NCI-H2196 (cell line): ENCODE data around the gene INSRR.

Experiments used
- DNase-seq: peaks from one replicate; lab custom pipeline; 2025; ENCODE audit not compliant: unreplicated experiment; lab: John Stamatoyannopoulos, UW

The INSRR gene

DNA sequence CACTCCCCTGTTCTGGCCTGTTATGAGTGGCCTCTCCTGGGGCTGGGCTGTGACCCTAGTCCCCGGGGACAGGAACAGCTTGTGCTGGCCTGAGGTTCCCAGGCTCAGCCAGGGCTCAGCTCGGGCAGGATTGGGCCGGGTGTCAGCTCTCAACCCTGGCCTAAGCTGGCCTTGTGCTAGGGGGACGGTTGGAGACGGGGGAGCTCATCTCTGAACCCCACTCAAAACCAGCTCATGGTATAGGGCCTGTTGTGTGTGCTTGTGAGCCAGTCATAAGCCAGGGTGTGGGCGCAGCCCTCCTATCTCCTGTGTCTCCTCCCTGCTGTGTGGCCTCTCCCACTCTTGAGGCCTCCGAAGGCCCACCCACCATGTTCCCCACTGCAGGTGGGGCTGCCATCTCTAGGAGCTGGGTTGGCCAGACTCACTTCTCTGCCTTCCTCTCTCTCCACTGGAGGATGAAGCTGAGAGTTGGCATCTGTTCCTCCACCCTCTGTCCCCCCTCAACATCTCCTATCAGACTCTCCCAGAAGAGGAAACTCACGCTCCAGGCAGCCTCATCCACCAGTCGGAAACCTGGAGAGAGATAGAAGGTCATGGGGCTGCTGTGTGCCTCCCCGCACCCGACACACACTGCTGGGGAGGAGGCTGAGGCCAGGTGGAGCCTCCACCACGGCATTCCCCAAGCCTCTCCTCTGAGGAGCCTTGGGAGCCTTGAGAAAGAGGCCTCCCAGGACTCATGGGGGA is 36.0 kb upstream of the INSRR start:
- DNase-seq = no peak

DNA sequence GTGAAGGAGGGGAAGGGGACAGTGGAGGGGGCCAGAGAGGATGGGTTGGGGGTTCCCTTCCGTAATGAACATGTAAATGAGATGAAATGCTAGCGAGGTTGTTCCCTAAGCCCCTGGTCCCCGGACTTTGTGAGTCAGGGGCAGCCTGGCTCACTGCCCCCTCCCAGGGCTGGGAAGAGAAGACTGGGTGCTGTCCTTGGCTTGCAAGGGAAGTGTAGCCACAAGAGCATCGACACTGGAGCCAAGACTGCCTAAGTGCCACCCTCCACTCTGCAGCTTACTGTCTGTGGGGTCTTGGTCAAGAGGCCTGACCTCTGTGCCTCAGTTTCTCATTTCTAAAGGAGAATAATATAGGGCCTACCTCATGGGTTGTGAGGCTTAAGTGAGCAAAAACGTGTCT is 35.1 kb upstream of the INSRR start:
- DNase-seq = no peak

DNA sequence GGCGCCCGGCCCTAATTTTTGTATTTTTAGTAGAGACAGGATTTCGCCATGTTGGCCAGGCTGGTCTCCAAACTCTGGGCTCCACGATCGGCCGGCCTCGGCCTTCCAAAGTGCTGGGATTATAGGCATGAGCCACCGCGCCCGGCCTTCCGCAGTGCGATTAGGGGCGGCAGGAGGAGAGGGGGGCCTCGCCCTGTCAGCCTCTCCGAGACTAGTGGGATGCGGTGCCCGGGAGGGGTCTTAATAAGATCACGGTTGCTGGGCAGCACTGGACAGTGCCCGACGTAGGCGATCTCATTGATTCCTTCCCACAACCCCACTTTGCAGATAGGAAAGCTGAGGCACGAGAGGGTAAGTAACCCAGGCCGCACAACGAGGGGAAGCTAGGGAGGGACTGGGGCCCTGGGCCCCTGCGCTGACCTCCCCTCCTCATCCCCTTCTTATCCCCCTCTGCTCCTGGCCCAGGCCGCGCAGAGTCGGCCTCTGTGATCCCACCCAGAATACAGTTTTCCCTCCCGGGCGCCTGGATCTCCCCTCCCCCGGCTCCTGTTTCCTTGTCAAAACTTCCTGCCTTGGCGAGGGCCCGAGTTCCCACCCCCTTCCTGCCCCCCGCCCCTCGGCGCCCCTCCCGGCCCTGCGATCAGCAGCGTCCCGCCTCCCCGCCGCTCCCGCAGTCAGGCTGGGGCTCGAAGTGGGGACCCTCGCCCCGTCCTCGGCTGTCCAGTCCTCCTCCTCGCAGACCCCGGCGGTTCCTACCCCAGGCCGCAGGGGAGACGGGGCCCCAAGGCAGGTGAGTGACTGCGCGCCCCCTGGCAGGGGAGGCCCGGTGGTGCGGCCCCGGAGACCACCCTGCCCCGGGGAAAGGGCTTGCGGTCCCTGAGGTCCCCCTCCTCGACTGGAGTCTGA is 34.4 kb upstream of the INSRR start, which contains the start of gene PEAR1:
Gene PEAR1, plus strand, starts transcription at position 671 of the 906 bp plus-strand sequence. CDS start 10,209 bp downstream, outside the sequence.
- no peak for DNase-seq

DNA sequence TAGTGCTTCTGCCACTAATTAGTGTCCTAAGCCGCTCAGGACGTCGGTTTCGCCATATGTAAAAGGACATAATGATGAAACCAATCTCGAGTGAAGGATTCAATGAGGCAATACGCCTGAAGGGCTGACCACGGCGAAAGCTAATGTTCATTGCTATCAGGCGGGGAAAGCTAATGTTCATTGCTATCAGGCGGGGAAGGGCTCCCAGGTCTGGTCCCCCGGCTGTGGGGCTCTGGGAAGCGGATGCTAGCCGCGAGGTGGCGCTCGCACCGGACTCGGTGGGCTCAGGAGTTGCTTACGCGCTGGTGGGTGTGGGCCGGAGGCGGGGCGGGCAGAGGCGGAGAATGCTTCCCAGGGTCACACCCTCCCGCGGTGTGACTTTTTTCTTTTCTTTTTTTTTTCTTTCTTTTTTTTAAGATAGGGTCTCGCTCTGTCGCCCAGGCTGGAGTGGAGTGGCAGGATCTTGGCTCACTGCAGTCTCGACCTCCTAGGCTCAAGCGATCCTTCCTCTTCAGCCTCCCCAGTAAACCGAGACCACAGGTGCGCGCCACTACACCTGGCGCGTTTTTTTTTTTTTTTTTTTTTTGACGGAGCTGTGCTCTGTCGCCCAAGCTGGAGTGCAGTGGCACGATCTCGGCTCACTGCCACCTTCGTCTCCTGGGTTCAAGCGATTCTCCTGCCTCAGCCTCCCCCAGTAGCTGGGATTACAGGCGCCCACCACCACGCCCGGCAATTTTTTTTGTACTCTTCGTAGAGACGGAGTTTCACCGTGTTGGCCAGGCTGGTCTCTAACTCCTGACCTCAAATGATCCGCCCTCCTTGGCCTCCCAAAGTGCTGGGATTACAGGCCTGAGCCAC is 33.5 kb upstream of the INSRR start:
- peak; percentile 90 for DNase-seq

DNA sequence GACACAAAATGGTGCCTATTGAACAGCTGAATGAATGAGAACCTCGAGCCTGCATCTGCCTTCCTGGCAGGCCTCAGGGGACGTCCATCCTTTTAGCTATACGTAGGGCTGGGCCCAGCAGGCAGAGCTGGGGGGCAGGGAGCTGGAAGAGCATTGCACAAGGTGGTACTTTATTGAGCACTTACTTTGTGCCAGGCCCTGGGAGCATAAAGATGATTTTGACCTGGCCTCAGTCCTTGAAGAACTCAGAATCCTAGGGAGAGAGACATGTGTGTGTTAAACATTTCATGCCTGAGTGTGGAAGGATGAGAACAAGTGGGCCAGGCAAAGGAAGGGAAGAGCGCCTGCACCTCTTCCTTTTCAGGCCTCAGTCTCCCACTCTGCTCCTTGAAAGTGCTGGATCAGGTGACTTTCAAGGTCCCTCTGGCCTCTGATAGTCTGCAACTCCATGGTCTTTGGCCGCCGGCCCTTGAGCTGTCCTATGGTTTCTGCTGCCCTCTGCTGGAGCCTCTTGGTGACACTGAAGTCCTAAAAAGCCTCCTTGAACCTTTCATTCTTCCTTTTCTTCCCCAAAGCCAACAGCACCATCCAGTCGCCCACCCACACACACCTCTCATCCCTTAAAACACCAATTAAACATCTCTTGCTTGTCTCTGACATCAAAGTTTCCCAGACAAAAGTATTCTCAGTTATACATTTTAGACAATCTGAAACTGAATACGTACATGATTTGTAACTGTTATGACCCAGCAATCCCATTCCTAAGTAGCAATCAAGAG is 31.1 kb upstream of the INSRR start:
- peak; percentile 90 for DNase-seq

DNA sequence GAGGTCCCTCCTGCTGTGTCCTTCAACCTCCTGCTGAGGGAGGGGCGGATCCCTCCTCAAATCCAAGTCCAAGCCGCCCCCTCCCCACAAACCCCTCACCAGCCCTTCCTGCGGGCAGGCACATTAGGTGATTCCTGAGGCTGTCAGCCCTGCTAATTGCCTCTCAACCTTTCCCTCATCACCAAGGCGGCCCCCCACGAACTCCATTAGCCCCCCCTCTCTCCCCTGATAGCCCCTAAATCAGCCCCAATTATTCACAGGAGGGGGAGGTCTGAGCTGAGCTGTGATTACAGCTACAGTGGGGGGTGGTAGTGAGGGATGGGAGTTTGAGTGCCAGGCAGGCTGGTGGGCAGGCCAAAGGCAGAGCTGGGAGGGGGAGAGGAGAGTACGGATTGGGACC is 28.8 kb upstream of the INSRR start:
- no peak for DNase-seq

DNA sequence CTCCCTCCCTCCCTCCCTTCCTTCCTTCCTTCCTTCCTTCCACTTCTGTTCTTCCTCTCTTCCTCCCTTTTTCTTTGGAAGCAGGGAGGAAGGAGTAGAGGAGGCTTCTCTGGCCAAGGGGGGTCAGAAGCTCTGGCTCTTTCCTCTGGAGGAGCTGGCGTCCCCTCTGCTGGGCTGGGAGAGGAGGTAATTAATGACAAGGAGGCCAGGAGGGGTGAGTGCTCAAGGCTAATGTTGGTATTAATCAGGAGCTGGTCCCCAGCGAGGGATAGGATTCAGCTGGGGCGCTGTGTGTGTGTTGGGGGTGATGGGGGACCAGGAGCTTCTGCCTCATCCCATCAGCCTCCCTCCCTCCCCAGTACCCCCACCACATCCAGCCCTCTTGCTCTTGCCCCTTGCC is 28.4 kb upstream of the INSRR start:
- no peak for DNase-seq

DNA sequence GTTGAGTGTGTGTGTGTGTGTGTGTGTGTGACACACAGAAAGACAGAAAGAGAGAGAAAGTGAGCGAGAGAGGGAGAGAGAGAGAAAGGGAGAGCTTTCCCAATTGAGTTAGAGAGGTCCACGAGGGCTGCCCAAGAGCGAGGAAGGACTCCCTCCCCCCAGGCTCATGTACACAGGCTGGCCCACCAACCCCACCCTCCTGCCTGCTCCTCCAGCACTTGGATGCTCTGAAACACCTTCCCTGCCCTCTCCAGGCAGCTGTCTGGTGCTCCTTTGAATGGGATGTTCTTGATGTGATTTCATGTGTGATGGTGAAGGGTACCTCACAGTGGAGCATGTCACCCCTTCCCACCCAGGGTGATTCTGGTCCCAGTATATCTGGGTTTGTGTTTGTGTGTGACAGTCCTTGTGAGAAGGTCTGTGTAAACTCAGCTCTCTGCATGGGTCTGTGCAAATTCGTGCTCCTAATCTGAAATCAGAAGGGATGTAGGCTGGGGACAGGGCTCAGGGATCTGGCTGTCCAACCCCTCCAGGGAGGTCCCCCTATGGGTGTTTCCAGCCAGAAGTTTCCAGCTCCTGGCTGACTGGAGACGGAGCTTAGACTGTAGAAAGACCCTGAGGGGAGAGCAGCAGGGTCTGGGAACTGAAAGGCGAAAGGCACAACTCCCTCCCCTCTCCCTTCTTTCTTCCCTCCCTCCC is 27.8 kb upstream of the INSRR start:
- no peak for DNase-seq

DNA sequence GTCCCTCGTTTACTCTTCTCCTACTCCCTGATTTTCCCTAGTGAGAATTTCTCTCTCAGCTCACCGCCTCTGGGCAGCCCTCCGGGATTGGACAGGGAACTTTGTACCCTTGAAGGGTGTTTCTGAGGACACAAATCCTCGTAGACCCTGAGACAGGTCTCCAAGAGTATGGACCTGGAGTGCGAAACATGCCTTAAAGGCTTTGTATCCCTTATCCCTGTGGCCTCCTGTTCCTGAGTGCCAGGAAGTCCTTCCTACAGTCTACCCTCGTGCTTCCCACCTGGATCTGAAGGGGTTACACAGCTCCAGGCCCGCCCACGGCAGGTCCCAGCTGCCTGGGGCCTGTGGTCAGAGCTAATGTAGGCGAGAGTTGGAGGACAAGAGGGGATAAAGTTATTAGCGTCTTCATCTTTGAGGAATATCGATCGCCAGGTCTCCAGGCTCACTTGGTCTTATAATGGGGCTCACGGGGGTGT is 27.0 kb upstream of the INSRR start:
- DNase-seq = no peak

DNA sequence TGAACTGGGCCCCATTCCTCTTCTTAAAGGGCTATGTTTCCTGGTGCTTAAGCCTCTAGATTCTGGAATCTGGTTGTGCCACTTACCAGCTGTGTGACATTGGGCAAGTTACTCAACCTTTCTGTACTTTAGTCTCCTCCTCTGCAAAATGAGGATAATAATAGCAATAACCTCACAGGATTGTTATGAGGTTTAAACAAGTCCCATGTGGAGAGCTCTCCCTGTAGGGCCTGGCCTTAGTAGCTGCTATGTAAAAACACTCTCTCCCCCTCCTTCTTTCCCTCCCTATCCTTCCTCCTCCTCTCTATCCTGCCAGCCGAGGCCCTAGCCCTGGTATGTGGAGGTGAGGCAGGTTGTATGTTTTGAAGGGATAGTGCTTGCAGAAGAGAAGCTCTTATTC is 26.4 kb upstream of the INSRR start:
- no peak for DNase-seq

DNA sequence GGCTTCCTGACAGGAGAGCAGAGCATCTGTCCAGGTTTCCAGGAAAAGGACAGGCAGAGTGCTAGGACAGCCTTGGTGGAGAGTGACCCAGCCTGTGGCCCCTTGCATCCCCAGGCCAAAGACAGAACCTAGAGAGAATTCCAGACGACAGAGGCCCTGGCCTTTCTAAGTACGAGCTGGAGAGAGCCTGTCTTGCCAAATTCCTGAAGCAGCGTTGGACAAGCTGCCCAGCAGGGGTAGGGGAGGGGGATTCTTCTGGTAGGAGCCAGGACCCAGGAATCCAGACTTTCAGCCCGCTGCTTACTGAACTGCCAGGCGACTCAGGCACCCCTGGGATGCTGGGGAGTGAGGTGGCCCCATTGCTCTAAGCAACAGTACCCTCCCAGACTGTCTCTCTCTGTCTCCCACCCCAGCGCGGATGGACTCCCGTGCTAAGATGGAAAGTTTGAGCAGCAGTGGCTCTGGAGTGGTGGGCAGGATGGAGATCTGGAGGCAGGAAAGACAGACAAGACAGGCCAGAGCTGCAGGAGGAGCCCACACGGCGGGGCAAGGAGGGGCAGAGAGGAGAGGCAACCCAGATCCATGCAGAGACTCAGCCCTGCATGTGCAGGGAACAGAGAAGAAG is 25.8 kb upstream of the INSRR start:
- DNase-seq = no peak

DNA sequence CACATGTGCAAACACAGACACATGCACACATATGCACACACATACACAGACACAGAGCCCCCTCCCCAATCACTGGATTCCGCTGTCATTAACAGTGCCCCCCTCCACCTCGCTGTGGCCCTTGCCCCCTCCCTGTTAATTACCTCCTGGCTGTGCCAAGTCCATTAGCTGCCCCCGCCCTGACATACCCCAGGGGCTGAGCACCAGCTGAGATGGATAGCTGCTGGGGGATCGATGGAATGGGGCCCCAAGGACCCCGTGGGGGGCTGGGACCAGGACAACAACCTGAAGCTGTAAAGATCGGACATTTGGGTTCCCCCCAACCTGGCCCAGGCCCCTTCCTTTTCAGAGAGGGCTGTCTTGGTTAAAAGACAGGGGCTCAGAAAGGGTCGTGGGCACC is 25.0 kb upstream of the INSRR start:
- DNase-seq = no peak

DNA sequence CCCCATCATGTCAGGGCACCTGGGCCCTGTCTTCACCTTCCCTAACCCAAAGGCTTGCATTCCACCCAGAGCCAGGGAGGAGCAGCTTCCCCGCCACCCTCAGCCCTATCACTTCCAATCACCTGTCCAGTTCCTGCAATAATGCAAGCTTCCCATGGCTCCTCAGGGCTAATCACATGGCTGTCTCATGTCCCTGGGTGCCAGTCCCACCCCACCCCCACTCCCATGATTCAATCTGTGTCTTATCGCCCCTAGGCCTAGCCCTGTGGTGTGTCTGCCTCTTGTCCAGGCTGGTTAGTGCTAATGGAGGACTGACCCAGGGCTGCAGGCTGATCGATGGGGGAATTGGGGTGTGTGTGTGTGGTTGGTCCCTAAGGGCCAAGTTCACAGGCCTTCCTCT is 23.6 kb upstream of the INSRR start:
- DNase-seq = no peak

DNA sequence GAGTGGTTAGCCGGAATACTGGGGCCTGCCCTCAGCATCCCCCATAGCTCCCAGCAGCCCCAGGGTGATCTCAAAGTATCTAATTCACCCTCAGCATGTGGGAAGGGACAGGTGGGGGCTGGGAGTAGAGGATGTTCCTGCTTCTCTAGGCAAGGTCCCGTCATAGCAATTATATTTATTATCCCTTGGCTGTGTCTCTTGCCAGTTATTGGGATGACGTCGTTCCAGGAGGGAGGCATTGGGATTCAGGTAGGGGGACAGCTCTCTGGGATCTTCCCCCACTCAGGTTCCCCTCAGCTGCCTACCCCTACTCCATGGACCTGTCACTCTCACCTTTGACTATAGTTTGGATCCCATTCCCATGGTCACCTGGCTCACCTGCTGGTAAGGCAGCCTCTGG is 22.7 kb upstream of the INSRR start:
- no peak for DNase-seq

DNA sequence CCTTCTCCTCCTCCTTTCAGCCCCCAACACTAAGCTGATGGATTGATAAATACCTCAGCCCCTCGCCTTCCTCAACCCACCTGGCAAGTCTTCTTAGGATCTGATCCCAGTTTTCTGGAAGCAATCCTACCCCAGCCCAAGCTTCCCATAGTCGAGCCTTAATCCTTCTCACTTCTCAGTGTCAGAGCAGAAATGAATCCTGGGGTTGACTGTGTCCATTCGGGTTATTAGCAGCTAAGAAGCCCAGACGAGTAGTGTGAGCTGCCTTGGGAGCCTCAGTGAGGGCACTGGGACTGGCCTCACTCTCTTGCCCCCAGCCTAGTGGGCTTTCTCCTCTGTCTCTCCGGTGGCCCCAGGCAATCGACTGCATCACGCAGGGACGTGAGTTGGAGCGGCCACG is 22.2 kb upstream of the INSRR start:
- no peak for DNase-seq

DNA sequence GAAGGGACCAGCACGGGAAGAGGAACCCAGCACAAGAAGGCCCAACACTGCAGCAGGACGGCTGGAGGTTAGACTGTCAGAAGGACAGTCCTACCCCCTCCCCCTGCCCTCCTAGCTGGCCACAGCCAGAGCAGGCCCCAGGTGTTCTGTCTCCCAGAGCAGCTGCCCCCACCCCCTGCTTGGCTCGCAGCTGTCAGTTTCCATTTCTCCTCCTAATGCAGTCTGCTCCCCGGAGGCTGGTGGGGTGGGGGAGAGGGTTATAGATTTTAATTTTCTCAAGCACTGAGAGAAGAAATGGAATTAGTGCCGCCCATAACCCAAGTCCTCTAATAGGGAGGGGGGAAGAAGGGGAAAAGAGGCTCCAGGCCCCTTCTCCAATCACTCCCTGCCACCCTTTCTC is 21.6 kb upstream of the INSRR start:
- DNase-seq = no peak

DNA sequence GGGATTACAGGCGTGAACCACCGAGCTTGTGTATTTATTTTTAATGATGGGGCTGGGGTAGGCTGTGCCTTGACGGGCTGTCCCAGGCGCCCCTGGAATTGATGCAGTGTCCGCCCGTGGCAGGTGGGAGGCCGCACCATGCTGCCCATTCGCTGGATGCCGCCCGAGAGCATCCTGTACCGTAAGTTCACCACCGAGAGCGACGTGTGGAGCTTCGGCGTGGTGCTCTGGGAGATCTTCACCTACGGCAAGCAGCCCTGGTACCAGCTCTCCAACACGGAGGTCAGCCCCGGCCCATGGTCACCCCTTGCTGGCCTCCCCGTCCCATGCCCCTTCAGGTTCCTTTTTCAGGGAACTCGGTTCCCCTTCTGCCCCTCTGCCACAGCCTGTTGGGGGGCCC is 21.0 kb upstream of the INSRR start:
- DNase-seq = no peak

DNA sequence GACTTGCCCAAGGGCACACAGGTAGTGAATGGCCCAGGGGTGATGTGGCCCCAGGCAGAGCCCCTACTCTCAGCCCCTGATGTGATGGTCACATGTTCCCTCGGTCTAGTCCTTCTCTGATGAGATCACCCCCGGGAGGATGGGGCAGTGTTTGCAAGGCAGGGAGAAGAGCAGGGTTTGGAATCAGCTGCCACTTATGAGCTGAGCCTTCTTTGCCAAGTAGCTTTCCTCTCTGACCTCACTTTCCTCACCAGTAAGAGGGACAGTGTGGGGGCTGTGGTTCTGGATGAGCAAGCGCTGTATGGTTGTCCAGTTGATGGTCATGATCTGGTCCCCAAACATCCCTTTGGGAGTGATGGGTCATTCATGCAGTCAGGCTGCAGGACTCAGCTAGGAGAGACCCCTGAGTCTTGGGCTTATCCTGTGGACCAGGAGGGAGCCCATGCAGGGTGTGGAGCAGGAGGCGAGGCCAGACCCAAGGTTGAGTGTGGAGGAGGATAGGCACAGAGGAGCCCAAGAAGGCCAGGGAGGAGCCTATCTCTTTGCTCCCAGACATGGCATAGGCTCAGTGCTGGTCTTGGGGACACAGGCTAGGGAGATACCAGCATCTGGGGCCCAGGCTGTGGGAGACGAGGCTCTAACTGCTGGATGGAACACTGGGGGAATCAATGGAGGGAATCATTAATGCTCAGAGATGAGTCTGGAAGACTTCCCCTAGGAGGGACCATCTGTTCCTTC is 18.7 kb upstream of the INSRR start:
- DNase-seq = no peak

DNA sequence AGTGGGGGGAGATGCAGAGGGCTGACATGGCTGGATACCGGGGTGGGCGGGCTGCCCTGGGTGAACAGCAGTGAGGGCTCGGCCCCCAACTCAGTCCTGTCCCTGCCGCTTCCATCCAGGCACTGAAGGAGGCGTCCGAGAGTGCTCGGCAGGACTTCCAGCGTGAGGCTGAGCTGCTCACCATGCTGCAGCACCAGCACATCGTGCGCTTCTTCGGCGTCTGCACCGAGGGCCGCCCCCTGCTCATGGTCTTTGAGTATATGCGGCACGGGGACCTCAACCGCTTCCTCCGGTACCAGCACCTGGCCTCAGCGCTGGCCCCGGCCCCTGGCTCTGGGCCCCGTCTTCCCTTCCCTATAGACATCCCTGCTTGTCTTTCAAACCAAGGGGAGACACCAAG is 17.4 kb upstream of the INSRR start:
- DNase-seq = no peak
